ENCODE results near the gene SNX30.

SNX30 gene

DNA sequence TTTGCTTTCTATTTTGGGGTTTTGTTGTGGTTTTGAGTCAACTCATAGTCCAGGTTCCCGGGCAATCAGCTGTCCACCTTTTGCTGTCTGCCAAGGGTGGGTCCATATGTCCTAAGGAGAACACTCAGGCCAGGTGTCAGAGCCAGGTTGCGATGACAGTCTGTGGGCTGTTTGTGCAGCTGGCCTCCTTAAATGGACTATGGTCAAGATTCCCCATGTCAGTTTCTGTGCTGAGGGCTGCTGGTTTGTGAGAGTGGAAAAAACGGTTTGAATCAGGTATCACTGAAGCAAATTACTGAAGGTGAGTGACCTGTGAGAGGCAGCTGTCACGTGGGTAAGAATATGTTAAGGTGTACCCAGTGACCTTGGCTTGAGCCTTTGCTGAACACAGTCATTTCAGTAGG is 33.0 kb downstream of the SNX30 start:
- no peak for DNase-seq (ENCODE audit: low read depth)

DNA sequence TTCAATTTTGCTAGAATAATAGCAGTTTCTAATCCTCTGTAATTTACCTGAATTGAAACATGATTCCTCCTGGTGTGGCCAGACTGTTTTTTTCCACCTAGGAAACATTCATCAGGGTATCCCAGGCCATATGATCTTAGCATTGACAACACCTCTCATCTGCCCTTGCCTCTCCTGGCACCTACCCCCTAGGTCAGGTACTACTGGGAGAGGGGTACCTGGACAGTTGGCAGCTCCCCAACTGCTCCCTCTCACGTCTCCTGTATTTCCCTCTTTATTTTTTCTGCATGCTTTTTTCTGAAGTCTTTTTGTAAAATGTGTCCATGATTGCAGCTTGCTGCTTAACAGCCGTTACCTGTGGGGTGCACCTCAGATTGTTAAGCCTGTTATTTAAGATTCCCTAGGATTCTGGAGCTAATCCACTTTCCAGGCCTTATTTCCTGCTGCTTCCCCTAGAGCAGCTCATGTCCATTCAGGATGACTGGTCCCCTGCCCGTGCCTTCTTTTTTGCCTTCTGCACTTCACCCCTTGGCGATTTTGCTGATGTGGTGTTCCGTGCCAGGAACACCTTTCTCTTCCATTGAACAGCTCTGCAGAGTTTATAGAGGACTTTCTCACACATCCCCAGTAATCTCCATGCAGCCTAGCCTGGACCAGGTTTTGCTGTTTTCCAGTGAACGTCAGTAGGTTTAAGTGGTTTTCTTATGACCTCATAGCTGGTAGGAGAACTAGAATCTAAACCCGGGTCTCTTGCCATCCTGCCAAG is 33.6 kb downstream of the SNX30 start:
- DNase-seq (ENCODE audit: low read depth) = no peak

DNA sequence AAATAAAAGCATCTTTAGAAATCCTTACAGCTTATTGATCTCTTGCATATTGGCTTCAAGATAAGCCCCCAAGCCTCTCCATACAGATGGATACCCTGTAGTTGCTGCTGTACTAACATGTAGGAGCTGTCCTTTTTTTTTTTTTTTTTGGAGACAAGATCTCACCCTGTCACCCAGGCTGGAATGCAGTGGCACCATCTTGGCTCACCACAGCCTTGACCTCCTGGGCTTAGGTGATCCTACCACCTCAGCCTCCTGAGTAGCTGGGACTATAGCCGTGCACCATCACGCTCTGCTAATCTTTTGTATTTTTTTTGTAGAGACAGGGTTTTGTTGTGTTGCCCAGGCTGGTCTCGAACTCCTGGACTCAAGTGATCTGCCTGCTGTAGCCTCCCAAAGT is 35.4 kb downstream of the SNX30 start:
- no peak for DNase-seq (ENCODE audit: low read depth)

DNA sequence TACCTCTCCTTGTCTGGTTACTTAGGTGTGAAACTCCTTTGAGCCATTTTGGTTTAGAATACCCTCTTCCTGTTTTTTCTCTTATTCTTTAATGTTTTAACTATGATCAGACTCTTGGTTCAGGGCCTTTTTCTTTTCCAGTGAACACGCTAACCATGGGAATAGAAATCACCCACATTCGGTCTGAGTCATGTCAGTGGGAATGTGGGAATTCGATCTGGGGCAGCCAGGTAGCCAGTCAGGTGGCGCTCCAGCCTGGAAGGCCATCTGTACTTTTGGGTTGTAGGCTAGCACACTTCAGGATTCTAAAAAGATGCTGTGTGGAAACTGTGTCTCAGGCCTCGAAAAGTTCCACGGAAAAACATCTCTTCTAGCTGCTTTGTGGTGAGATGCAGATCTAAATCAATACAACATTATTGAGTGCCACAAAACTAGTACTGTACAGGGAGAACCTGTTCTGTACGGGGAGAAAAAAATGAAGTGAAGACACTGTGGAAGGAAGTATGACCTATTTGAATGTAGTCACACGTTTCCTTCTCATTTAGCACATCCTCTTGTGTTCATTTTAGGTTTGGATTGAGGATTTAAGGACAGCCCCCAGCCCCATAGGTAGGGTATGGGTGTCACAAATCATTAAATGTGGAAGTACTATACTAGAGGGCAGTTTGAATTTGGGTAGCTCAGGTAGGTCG is 36.4 kb downstream of the SNX30 start:
- DNase-seq (ENCODE audit: low read depth) = no peak

DNA sequence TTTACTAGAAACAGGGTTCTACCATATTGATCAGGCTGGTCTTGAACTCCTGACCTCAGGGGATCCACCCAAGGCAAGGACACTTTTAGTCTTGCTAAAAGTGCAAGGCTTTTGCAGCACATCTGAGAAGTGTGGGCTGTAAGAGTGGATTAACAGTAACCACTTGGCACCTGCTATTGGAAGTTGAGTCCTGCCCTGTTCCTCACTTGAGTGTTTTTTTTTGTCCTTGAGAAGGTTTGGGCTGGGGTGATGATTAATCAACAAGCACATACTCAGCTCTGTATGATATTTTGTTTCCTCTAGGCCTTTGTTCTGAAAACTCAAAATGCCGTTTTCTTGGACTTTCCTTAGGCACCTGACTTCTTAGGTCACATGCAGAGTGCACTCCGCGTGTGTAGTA is 37.4 kb downstream of the SNX30 start:
- no peak for DNase-seq (ENCODE audit: low read depth)

DNA sequence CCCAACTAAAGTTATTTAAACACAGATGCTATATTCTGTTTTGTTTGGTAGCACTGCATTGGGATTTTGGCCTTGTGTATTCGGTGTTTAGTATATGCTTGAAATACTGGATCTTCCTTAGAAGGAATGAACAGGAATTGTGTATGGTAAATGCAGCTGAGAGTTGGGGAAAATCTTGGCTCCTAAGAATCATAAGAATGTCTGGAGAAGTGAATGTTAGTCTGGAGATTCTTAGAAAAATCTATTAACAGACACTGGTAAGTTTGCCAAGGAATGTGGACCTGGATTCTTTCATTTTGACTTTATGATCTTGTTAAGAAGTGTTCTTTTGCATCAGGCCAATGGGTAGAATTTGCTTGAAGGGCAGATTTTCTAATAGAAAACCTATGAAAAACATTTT is 38.9 kb downstream of the SNX30 start:
- no peak for DNase-seq (ENCODE audit: low read depth)

DNA sequence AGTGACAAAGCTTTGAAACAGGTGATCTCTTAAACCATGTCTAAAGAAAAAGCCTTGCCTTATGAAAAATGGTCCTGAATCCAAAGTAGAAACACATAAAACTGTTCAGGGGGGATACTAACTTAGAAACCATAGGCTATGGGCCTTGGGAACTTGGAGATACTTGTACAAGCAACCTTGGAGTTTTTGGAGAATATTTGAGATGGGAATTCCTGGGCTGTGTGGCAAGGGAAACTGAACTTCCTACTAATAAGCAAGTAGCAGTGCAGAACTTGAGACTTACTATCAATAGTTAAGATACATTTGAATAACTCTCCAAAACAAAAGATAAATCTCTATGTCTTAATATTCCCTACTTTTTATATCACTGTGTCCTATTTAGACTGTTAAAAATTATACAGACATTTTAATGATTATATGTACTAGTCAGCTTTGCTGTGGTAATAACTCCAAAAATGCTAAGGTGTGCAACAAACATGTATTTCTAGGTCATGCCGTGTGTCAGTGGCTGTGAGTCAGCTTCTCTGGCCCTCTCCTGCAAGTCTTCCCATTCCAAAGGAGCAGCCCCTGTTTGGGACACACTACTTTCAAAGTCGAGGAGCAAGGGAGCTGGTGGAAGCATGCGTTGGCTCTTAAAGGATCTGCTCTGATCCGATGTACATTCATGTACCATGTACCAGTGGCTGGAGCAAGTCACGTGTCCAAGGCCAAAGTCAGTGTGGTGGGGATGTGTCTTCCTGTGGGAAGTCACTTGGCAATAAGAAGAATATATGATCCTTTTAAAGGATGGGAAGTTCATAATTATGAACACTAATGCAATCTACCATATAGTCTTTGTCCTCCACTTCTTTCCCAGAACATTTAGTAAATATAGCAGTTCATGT is 39.6 kb downstream of the SNX30 start:
- DNase-seq (ENCODE audit: low read depth) = no peak

DNA sequence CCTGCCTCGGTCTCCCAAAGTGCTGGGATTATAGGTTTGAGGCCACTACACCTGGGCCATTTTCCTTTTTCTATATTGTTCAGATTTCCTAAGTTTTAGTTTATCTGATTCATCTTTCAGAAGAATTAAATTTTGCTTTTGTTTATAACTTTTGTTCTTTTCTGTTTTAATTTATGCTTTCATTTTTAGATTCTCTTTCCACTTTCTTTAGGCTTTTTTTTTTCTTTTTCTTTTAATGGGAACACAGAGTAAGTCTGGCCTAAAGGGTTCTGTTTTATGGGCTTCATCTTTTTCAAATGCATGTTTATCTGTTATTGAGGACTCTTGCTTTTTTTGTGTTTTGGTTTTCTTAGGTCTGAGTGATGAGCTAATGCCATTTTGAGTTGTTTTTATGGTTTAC is 42.1 kb downstream of the SNX30 start:
- DNase-seq (ENCODE audit: low read depth) = no peak

DNA sequence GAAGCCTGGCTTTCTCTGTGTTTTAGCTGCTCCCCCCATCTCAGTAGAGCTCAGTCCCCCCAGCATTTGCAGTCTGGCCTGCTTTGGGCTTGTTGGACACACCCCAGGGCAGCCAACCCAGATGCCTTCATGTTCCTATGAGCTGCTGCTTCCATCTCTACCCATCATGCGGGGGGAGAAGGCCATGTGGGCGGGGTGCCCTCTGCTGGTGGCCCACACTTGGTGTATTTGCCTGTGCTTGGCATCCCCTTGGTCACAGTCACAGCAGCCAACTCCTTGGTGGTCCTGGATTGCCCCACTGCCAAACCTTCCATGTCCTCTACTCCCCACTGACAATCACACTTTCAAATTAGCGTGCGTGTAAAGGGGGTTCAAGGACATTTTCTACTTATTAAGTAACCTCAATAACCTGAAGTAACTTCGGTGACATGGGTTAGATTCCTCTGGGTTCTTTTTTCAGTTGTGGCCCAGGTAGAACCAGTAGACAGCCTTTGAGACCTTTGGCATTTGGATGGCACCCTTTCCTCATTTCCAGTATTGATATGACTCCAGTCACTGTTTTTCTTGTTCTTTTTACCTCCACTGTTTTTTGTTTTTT is 42.8 kb downstream of the SNX30 start:
- peak; percentile 38 for DNase-seq (ENCODE audit: low read depth)

DNA sequence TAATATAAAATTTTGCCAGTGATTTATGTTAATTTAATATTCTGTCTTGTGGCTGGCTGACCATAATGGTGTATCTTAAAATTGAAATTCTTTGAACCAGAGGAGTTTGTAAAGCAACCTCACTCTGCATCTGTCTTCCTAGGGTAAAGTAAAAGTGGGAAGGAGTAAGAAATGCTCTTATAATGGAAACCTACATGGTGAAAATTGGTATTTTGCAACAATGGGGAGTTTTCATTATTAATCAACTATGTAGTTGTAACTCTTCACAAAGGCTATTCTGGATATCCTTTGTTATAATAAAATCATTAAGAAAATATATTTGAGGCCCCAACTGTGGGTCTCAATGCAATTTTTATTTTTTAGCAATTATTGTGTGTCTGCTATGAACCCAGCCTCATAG is 44.2 kb downstream of the SNX30 start:
- DNase-seq (ENCODE audit: low read depth) = no peak

DNA sequence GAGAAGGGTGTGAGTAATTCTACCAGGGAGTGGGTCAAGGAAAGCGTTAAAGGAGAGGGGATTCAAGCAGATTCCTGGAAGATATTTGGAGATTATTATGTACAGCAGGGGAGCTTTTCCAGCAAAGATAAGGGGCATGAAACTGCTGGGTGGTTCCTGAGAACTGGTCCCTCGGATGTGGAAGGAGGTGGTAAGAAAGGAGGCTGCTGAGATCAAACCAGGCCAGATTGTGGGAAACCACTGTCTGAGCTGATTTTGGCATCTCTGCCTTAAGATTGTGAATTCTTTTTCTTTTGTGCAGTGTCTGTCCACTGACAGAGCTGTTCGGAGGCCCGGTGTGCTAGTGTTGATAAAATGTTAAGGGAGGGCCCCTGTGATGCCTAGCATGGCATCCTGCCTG is 45.4 kb downstream of the SNX30 start:
- no peak for DNase-seq (ENCODE audit: low read depth)

DNA sequence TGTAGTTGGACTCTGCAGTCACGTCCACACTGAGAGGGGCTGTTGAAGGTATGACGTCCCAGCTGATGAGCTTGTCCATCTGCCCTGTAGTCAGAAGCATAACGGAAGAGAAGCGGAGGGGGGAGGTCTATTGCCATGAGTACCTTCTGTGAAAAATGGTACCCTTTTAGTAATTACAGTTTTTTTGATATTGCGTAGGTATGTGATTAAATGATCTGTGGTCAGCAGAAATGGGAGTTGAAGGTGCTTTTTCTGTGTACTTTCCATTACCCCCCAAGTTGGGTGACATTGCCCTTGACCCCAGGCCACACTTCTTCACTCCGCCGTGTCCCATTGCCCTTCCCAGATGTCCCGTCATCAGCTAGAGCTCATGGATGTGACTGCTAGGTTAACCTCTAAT is 45.9 kb downstream of the SNX30 start:
- DNase-seq (ENCODE audit: low read depth) = no peak

DNA sequence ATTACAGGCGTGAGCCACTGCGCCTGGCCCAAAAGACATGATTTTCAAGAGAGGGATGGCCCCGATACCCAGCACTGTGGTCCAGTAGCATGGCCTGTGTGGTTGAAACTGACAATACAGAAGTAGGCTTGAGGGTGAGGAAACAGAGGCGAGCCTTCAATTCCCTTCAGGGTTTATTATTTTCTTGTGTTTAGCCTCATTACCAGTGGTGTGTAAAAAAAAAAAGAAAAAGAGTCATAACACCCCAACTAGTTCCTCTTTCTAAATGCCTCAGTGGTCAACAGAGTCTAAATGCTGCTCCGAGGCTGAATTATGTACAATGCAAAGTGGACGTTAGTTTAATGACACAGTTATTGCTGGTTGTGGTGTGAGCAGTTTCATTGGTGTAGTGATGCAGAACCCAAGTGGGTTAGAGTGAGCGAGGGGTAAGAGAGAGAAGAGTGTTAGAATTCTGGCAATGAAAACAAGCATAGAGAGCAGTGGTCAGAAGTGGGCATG is 58.8 kb downstream of the SNX30 start:
- no peak for DNase-seq (ENCODE audit: low read depth)

DNA sequence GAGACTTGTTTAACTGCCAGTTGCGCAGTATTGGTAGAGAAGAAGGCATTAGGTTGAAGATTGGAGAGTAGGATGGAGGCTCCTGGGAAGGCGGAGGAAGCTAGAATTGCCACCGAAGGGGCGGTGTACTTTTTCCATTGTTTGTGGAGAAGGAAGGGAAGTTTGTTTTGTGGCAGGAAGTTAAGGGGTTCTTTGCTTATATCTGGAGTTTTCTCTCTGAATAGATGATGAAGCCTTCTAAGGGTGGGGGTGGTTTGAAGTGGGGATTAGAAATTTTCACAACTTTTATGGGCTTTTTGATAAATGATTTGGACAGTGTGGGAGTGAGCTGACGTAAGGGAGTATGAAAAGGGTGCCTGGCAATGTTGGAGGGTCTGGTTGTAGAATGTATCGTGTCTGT is 59.3 kb downstream of the SNX30 start:
- no peak for DNase-seq (ENCODE audit: low read depth)

DNA sequence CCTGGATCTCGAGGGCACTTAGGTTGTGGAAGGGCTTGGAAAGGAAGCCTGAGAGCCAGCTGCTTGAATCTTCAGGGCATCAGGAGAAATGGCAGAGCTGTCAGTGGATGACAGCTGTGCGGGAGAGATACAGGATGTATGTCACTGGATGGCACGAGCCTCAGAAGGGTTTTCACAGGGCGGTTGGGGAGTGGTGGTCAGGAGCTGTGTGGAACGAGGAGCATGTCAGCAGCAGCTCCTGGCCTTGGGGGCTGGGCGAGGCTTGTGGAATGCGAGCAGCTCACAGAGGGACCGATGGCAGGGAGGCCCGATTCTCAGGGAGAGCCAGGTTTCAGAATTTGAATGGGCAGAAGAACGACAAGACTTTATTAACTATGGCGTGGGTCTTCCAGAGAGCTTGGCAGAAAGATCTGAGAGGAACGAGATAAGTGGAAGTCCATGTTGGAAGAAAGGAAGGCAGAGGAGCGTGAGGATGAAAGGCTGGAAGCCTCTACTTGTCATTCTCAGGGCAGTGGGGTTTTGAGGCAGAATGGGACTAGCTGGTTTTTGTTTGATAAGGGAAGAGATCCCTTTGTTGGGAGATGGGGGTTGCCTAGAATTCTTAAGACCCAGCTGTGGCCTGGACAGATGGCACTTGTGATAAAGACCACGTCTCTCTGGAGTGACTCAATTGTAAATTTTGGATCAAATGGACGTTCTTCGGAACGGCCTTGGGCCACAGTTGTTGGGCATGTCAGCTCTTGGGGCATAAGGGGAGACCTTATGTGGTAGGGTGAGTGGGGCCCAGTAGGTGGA is 60.3 kb downstream of the SNX30 start:
- no peak for DNase-seq (ENCODE audit: low read depth)

DNA sequence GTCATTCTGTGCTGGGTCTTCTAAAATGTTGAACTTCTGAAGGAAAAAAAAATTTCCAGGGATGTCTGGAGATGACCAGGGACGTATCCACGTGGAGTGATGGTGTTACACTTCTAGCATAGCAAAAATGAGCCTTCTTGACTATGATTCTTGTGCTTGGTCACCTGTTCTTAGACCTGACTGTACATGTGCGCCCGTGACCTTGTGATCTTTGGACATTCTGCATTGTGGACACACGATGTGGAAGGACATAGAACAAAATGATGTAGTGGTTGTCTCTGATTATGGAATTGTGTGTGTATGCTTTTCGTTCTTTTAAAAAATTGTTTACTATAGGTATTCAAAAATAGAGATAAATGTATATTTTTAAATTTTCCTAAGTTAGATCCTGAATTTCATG is 61.0 kb downstream of the SNX30 start:
- DNase-seq (ENCODE audit: low read depth) = no peak

DNA sequence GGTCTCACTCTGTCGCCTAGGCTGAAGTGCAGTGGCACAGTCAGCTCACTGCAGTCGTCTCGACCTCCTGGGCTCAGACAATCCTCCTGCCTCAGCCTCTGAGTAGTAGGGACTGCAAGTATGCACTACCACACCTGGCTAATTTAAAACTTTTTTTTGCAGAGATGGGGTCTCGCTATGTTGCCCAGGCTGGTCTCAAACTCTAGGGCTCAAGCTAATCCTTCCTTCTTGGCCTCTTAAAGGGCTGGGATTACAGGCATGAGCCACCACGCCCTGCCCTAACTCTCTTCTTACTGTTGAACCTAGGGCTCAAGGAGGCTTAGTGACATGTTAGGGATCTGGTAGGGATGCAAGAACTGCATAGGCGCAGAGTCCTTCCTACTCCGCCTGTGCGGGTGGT is 65.3 kb downstream of the SNX30 start:
- no peak for DNase-seq (ENCODE audit: low read depth)

DNA sequence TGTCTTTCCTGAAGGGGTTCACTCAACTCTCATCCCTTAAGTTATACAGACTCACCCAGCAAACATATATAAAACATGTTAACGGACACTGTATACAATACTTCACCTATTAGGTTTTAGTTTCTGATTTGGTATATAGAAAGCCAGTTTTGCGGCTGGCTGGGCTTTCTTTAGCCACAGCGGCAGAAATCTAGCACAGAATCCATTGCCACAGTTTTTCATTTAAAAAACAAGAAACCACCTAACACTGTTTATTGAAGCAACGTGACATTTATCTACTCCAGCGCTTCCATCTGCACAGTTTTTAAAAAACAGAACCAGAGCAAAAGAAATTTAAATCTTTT is 67.3 kb downstream of the SNX30 start:
- no peak for DNase-seq (ENCODE audit: low read depth)

DNA sequence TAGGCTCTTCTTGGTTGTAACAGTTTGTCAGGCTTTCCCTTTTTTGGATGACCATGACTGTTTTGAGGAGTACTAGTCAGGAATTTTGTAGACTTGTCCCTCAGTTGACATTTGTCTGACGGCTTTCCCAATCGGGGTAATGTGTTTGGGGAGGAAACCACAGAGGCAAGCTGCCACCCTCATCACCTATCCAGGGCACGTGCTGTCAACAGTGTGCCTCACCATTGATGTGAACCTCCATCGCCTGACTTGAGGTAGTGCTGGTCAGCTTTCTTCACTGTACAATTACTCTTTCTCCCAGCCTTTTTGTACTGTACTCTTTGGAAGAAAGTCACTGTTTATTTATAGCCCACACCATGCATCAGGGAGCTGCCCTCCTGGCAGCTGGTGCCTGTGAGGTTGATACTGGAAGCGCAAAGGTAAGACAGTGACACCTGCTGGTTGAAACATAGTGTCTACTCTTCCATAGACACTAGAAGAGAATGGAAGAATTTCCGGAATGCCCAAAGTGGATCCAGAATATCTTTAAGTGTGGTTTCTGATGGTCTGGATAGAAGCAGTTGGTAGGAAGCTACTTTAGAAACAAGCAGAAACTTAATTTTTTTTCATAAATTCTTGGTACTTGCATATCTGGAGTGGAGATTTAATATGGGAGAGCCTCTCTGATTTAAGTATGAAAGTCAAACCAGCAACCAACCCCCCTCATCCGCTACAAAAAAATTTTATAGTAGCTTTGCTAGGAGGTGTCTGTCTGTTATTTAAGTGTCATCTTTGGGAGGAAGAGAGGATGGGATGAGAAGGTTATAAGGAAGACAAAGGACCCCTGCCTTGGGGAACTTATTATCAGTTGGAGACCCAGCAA is 69.3 kb downstream of the SNX30 start:
- peak; percentile 60 for DNase-seq (ENCODE audit: low read depth)

DNA sequence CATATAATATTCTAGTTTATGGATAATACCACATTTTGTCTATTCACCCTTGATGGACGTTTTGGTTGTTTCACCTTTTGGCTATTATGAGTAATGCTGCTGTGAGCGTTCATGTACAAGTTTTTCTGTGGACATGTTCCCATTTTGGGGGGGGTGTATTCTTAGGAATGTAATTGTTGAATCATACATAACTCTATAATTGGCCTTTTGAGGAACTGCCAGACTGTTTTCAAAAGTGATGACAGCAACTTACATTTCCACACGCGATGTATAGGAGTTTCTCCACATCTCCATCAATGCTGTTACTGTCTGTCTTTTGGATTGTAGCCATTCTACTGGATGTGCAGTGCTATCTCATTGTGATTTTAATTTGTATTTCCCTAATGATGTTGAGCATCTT is 70.3 kb downstream of the SNX30 start:
- peak; percentile 24 for DNase-seq (ENCODE audit: low read depth)

DNA sequence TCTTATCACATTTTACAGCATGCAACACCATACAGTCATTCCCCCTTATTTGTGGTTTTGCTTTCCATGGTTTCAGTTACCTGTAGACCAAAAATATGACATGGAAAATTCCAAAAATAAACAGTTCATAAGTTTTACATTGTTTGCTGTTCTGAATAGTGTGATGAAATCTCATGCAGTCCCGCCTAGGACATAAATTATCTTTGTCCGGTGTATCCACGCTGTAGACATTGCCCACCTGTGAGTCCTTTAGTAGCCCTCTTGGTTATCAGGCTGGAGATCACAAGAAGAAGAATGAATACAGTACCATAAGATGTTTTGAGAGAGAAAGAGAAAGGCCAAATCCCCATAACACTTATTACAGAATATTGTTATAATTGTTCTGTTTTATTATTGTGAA is 72.1 kb downstream of the SNX30 start:
- no peak for DNase-seq (ENCODE audit: low read depth)

All from fibroblast of the conjunctiva (primary cell).